HepG2 (cell line): ENCODE measurements around the gene FFAR2. TPM values are rescaled to one million over a fixed set of nuclear protein-coding genes. Genes with fewer than 3 reads are reported as not detected.

ENCODE experiments used
- BHLHE40 ChIP-seq: IDR thresholded peaks from 2 replicates; pipeline ENCODE4 v1.6.1; 2011; ENCODE audit warnings: low read length, improper control_type of control experiment
- HOXA9 ChIP-seq: sonication (generic); formaldehyde crosslinking; IDR thresholded peaks from 2 replicates; pipeline ENCODE4 v1.8.1; 2022; ENCODE audit warnings: missing genetic modification reagents, mild to moderate bottlenecking, moderate library complexity, borderline replicate concordance
- RXRA ChIP-seq: sonication (generic); formaldehyde crosslinking; IDR thresholded peaks from 2 replicates; pipeline ENCODE4 v1.5.1; 2020; ENCODE audit warnings: missing genetic modification reagents
- RXRB ChIP-seq: IDR thresholded peaks from 2 replicates; pipeline ENCODE4 v1.6.1; 2016; ENCODE audit warnings: borderline replicate concordance, missing genetic modification reagents, missing compliant biosample characterization
- SALL2 ChIP-seq: sonication (generic); formaldehyde crosslinking; IDR thresholded peaks from 2 replicates; pipeline ENCODE4 v1.8.1; 2023; ENCODE audit warnings: mild to moderate bottlenecking, missing genetic modification reagents, inconsistent platforms
- ZEB1 ChIP-seq: IDR thresholded peaks from 2 replicates; pipeline ENCODE4 v1.6.1; 2012; ENCODE audit warnings: mild to moderate bottlenecking, low read depth, inconsistent platforms; ENCODE audit not compliant: insufficient replicate concordance
- ZNF121 ChIP-seq: sonication (generic); formaldehyde crosslinking; IDR thresholded peaks from 2 replicates; pipeline ENCODE4 v1.5.0; 2020; ENCODE audit warnings: mild to moderate bottlenecking, missing genetic modification reagents
- ZNF225 ChIP-seq: sonication (generic); formaldehyde crosslinking; IDR thresholded peaks from 2 replicates; pipeline ENCODE4 v1.4.0; 2020; ENCODE audit warnings: mild to moderate bottlenecking, missing genetic modification reagents
- ZNF496 ChIP-seq: sonication (generic); formaldehyde crosslinking; IDR thresholded peaks from 2 replicates; pipeline ENCODE4 v1.8.1; 2023; ENCODE audit warnings: mild to moderate bottlenecking, moderate library complexity, missing genetic modification reagents; ENCODE audit not compliant: insufficient replicate concordance
- ZNF589 ChIP-seq: sonication (generic); formaldehyde crosslinking; conservative IDR thresholded peaks from 2 replicates; pipeline ENCODE4 v1.8.0; 2022; ENCODE audit warnings: mild to moderate bottlenecking, moderate library complexity, missing genetic modification reagents
- ZNF883 ChIP-seq: sonication (generic); formaldehyde crosslinking; IDR thresholded peaks from 2 replicates; pipeline ENCODE4 v1.5.1; 2020; ENCODE audit warnings: mild to moderate bottlenecking, missing genetic modification reagents; ENCODE audit errors: not compliant biosample characterization
- polyA plus RNA-seq, 8 experiments: library from polyadenylated mRNA; depleted of rRNA in 3 of 8; stranded (reverse) in 7 of 8; unstranded in 1 of 8; fragments of >200 nt; fragmentation: Illumina TruSeq in 4 of 8; extraction: Trizol in 4 of 8; gene quantifications; 2 replicates each; pipeline versions ENCODE4 v1.2.1 to v1.2.3, GENCODE V29; 2011 to 2016; ENCODE audit warnings: low read depth in 4 of 8, missing spikeins in 1 of 8, mixed read lengths in 1 of 8; ENCODE audit not compliant: insufficient read depth in 1 of 8
- total RNA-seq, 5 experiments: library from RNA; depleted of rRNA; stranded (reverse); fragments of >200 nt; fragmentation: Illumina TruSeq; extraction: Trizol; gene quantifications; 2 replicates each; pipeline ENCODE4 v1.2.3, GENCODE V29; 2016; ENCODE audit warnings: low read depth in 1 of 5
- TF ChIP-seq, protein P1 (sequence below): sonication (generic); formaldehyde crosslinking; IDR thresholded peaks from 2 replicates; pipeline ENCODE4 v1.5.1; 2020; ENCODE audit warnings: mild to moderate bottlenecking, moderate library complexity, missing genetic modification reagents
- TF ChIP-seq, protein P2 (sequence below): IDR thresholded peaks from 2 replicates; pipeline ENCODE4 v1.6.1; 2016; ENCODE audit warnings: low read depth, missing genetic modification reagents, missing compliant biosample characterization
- TF ChIP-seq, protein P3 (sequence below): sonication (generic); formaldehyde crosslinking; IDR thresholded peaks from 2 replicates; pipeline ENCODE4 v1.9.0; 2022; ENCODE audit warnings: low read depth, missing genetic modification reagents
- TF ChIP-seq, protein P4 (sequence below): sonication (generic); formaldehyde crosslinking; conservative IDR thresholded peaks from 2 replicates; pipeline ENCODE4 v1.5.0; 2020; ENCODE audit warnings: missing genetic modification reagents
- TF ChIP-seq, protein P5 (sequence below): IDR thresholded peaks from 2 replicates; pipeline ENCODE4 v1.6.1; 2016; ENCODE audit warnings: low read depth

The FFAR2 gene
- total and polyA plus RNA-seq, 2 of the 13 experiments (the other 11 are each of a cell fraction or from before 2014, with no cell fraction given) = 0.12 TPM; not detected in 1

DNA sequence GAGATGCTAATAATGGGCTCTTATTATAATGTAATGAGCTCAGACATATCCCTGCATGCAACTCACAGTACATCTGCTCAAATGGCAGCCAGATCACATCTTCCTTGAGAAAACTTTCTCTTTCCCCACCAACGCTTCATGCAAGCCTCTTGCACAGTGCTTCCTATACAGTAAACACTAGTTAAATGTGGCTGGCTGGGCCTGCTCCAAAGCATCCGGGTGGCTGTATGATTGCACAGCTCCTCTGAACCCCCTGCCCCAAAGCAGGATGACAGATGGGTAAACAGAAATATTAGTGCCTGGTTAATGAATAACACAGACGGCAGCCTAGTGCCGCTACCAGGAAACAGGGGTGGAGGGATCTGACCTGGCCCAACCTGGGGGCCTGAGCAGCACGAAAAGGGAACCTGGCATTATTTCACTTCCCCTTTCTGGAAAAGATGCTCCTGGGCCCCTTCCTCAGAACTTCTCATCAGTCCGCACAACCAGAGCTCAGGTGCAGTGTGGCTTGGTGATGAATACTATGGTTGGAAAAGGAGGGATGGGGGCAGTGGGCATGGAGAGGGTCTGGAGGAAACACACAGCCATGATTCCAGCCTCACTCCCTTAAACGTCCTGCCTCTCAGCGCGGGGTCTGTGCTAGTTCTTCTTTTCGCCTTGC is 10.8 kb downstream of the FFAR2 start (continued):
- TF ChIP-seq, protein P1, sequence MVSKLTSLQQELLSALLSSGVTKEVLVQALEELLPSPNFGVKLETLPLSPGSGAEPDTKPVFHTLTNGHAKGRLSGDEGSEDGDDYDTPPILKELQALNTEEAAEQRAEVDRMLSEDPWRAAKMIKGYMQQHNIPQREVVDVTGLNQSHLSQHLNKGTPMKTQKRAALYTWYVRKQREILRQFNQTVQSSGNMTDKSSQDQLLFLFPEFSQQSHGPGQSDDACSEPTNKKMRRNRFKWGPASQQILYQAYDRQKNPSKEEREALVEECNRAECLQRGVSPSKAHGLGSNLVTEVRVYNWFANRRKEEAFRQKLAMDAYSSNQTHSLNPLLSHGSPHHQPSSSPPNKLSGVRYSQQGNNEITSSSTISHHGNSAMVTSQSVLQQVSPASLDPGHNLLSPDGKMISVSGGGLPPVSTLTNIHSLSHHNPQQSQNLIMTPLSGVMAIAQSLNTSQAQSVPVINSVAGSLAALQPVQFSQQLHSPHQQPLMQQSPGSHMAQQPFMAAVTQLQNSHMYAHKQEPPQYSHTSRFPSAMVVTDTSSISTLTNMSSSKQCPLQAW (CRISPR knock-in tag) = peak; percentile 100
- TF ChIP-seq RXRB (peak; percentile 95), ZNF883 (CRISPR knock-in tag) (no peak), BHLHE40 (no peak), HOXA9 (CRISPR knock-in tag) (no peak), ZNF225 (no peak), SALL2 (CRISPR knock-in tag) (0 out of 2 replicates have a peak, but pooled peaks have one; percentile 50), RXRA (CRISPR knock-in tag) (peak; percentile 42; the same call in 1 of the 2 replicates), ZNF121 (CRISPR knock-in tag) (peak; percentile 93), ZNF496 (CRISPR knock-in tag) (no peak), ZNF589 (no peak), ZEB1 (peak; percentile 61)
- TF ChIP-seq, protein P2, sequence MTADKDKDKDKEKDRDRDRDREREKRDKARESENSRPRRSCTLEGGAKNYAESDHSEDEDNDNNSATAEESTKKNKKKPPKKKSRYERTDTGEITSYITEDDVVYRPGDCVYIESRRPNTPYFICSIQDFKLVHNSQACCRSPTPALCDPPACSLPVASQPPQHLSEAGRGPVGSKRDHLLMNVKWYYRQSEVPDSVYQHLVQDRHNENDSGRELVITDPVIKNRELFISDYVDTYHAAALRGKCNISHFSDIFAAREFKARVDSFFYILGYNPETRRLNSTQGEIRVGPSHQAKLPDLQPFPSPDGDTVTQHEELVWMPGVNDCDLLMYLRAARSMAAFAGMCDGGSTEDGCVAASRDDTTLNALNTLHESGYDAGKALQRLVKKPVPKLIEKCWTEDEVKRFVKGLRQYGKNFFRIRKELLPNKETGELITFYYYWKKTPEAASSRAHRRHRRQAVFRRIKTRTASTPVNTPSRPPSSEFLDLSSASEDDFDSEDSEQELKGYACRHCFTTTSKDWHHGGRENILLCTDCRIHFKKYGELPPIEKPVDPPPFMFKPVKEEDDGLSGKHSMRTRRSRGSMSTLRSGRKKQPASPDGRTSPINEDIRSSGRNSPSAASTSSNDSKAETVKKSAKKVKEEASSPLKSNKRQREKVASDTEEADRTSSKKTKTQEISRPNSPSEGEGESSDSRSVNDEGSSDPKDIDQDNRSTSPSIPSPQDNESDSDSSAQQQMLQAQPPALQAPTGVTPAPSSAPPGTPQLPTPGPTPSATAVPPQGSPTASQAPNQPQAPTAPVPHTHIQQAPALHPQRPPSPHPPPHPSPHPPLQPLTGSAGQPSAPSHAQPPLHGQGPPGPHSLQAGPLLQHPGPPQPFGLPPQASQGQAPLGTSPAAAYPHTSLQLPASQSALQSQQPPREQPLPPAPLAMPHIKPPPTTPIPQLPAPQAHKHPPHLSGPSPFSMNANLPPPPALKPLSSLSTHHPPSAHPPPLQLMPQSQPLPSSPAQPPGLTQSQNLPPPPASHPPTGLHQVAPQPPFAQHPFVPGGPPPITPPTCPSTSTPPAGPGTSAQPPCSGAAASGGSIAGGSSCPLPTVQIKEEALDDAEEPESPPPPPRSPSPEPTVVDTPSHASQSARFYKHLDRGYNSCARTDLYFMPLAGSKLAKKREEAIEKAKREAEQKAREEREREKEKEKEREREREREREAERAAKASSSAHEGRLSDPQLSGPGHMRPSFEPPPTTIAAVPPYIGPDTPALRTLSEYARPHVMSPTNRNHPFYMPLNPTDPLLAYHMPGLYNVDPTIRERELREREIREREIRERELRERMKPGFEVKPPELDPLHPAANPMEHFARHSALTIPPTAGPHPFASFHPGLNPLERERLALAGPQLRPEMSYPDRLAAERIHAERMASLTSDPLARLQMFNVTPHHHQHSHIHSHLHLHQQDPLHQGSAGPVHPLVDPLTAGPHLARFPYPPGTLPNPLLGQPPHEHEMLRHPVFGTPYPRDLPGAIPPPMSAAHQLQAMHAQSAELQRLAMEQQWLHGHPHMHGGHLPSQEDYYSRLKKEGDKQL (CRISPR knock-in tag) = peak; percentile 56; the same call in 1 of the 2 replicates
- TF ChIP-seq, protein P3, sequence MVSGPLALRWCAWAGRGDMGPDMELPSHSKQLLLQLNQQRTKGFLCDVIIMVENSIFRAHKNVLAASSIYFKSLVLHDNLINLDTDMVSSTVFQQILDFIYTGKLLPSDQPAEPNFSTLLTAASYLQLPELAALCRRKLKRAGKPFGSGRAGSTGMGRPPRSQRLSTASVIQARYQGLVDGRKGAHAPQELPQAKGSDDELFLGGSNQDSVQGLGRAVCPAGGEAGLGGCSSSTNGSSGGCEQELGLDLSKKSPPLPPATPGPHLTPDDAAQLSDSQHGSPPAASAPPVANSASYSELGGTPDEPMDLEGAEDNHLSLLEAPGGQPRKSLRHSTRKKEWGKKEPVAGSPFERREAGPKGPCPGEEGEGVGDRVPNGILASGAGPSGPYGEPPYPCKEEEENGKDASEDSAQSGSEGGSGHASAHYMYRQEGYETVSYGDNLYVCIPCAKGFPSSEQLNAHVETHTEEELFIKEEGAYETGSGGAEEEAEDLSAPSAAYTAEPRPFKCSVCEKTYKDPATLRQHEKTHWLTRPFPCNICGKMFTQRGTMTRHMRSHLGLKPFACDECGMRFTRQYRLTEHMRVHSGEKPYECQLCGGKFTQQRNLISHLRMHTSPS (CRISPR knock-in tag) = peak; percentile 43; the same call in 1 of the 2 replicates
- TF ChIP-seq, protein P4, sequence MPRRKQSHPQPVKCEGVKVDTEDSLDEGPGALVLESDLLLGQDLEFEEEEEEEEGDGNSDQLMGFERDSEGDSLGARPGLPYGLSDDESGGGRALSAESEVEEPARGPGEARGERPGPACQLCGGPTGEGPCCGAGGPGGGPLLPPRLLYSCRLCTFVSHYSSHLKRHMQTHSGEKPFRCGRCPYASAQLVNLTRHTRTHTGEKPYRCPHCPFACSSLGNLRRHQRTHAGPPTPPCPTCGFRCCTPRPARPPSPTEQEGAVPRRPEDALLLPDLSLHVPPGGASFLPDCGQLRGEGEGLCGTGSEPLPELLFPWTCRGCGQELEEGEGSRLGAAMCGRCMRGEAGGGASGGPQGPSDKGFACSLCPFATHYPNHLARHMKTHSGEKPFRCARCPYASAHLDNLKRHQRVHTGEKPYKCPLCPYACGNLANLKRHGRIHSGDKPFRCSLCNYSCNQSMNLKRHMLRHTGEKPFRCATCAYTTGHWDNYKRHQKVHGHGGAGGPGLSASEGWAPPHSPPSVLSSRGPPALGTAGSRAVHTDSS (CRISPR knock-in tag) = no peak
- TF ChIP-seq, protein P5, sequence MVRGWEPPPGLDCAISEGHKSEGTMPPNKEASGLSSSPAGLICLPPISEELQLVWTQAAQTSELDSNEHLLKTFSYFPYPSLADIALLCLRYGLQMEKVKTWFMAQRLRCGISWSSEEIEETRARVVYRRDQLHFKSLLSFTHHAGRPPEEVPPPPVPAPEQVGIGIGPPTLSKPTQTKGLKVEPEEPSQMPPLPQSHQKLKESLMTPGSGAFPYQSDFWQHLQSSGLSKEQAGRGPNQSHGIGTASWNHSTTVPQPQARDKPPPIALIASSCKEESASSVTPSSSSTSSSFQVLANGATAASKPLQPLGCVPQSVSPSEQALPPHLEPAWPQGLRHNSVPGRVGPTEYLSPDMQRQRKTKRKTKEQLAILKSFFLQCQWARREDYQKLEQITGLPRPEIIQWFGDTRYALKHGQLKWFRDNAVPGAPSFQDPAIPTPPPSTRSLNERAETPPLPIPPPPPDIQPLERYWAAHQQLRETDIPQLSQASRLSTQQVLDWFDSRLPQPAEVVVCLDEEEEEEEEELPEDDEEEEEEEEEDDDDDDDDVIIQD (CRISPR knock-in tag) = peak; percentile 63
